ENCODE data around the gene LRRC26. TPM values are rescaled to one million over a fixed set of nuclear protein-coding genes. Genes with fewer than 3 reads are reported as not detected.

LRRC26 gene
- total RNA-seq, 2 experiments from 2014 or later: not detected

- ChIA-PET CTCF (interaction anchor here (0.5 to 5.0 kb wide), 5 partner anchors 12 to 373 kb away, joined by 3 to 21 read pairs (median 5); partner anchors contain the start of genes ANAPC2 and SSNA1), POLR2A (interaction anchor here (0.5 to 1.5 kb wide), 8 partner anchors 12 to 399 kb away, joined by 3 to 10 read pairs (median 4); partner anchors contain the start of genes ANAPC2, SSNA1 and TUBB4B)
Observed at GRCh38 chr9:137200311-137201204, 30.7 kb upstream of the LRRC26 start, which contains the start of gene TPRN. TSS of gene TPRN (minus strand) at chr9:137200741. CDS start at chr9:137200711, 30 bp downstream.

DNA sequence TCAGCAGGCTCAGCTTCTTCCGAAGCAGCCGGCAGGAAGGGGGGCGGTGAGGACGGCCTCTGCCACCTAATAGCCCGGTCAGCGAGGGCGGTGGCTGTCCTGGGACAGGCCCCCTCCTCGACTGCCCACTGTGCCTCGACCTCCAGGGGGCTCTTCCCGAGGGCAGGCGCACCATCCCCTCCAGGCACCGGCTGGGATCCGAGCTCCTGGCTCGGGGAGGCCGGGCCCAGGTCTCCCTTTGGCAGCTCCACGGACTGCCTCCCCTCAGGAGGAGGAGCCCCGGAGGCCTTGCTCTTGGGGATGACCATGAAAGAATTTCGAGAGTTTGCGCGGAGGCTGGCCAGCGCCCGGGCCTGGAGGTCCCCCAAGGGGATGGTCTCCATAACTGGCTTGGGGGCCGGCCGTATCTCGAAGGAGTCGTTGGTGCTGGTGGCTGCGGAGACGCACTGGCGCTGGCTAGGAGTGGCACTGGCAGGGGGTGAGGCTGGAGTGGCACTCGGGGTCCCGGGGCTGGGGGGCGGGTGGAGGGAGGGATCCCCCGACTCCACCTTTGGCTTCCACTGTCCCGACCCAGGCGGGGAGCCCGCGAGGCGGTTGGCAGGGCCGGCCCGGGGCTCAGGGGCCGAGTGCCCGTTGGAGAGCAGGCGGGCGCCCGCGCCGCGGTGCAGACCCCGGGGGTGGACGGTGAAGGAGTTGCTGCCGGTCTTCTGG, 29.7 kb upstream of the LRRC26 start:
- CTCF ChIA-PET: interaction anchor here (0.6 to 1.6 kb wide), 2 partner anchors 37 to 150 kb away, joined by 3 to 6 read pairs; no protein-coding TSS in a partner anchor
- POLR2A ChIA-PET: interaction anchor here (1.8 kb wide), 1 partner anchor 11 kb away, joined by 4 read pairs; the partner anchor contains the start of genes ANAPC2 and SSNA1

GRCh38 chr9:137198902-137199283, 29.0 kb upstream of the LRRC26 start:
- ChIA-PET POLR2A (interaction anchor here (1.8 kb wide), 1 partner anchor 10 kb away, joined by 4 read pairs; the partner anchor contains the start of genes ANAPC2 and SSNA1), CTCF (interaction anchor here (0.6 to 1.6 kb wide), 3 partner anchors 10 to 150 kb away, joined by 3 to 6 read pairs (median 5); partner anchors contain the start of genes ANAPC2 and SSNA1)

DNA sequence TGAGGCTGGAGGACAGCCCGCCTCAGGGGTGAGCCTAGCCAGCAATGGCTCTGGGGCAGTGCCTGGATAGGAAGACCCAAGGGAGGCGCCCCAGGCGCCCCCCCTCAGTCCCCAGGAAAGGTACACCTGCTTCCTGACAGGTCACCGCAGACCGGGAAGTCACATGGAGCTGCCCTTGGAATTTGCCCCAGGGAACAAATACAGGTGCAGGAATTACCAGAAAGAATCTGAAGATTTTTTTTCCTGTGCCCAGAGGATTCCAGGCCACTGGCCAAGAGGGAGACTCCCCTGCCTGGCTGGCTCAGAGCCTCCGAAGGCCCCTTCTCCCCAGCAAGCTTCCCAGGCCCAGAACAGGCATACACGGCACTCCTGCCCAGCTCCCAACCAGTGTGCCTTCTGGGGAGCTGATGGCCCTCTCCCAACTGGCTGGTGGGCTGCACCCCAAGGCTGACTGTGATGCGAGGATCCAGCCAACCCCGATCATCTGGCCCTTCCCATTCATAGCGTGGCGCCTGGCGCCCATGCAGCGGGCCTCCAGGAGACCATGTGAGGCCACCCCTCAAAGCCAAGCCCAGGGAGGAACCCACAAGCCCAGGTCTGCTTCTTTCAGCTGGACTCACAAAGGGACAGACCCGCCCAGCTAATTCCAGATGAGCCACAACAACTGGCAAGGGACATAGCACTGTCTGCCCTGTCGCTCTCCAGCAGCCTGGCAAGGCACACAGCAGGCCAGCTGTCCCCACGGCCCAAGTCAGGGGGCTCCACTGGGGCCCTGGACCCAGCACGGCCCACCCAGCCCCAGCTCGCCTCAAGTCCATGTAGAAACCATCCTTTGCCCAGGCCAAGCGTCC, 28.4 kb upstream of the LRRC26 start:
- ChIA-PET POLR2A (interaction anchor here (1.8 kb wide), 1 partner anchor 10 kb away, joined by 4 read pairs; the partner anchor contains the start of genes ANAPC2 and SSNA1), CTCF (interaction anchor here (0.8 to 1.6 kb wide), 3 partner anchors 9 to 38 kb away, joined by 3 to 6 read pairs (median 5); partner anchors contain the start of genes ANAPC2 and SSNA1)

DNA sequence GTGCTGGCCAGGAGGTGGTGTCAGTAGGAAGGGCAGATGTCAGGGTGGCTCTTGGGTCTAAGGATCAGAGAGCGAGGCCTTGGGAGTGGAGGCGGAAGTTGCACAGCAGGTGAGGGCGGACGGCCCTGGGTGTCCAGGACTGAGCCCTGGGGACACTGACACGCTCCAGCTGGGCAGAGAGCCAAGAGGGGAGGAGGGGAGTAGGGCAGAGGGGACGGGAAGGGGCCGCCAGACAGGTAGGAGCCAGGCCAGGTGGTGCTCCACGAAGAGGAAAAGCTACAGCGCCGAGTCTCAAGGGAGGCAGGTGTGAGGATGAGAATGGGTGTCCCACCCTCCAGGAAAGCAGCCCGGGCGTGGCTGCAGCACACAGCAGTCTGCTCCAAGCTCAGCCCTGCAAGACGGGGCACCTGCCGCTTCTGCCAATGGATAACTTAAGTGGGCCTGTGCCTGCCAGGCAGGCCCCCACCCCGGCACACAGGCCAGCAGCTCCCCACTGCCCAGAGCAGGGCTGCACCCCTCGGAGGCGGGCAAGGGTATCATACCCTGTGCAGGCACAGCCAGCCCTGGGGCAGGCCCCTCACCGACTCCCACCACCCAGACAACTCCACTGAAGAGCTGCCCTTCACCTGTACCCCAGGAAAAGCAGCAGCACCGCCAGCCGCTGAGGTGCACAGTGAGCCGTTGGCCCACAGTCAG, 25.8 kb upstream of the LRRC26 start:
- CTCF ChIA-PET: interaction anchor here (0.6 to 1.4 kb wide), 4 partner anchors 7 to 81 kb away, joined by 3 to 4 read pairs (median 3); partner anchors contain the start of genes ANAPC2, DPP7, NDOR1 and SSNA1
- POLR2A ChIA-PET: interaction anchor here (0.5 kb wide), 1 partner anchor 398 kb away, joined by 3 read pairs; no protein-coding TSS in a partner anchor

GRCh38 chr9:137194909-137195308, 25.1 kb upstream of the LRRC26 start:
- ChIA-PET CTCF (interaction anchor here (1.0 to 1.4 kb wide), 2 partner anchors 10 to 80 kb away, joined by 3 to 4 read pairs; partner anchors contain the start of genes DPP7, NDOR1 and TMEM203), POLR2A (no interaction called here)

- ChIA-PET POLR2A (no interaction called here), CTCF (interaction anchor here (1.2 to 1.4 kb wide), 2 partner anchors 10 to 11 kb away, joined by 3 to 4 read pairs; partner anchors contain the start of genes NDOR1 and TMEM203)
Observed at GRCh38 chr9:137194388-137194787, 24.5 kb upstream of the LRRC26 start.

DNA sequence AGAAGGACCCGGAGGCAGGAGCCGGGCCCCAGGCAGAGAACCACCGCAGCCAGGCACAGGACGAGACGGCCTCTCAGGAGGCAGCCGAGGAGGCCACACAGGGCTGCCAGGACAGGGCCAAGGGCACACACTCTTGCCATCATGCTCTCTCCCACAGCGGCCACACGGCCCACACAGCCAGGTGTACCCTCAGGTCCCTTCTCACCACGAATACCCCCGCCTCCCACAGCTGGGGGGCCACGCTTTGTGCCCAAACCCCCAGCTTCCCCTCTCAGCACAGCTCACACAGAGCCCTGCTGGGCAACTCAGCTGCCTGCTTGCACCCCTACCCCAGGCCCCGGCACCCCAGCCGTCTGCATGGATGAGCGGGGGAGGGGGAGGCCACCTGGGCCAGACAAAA, 23.9 kb upstream of the LRRC26 start:
- POLR2A ChIA-PET: no interaction called here
- CTCF ChIA-PET: interaction anchor here (1.2 kb wide), 1 partner anchor 10 kb away, joined by 3 read pairs; no protein-coding TSS in a partner anchor

DNA sequence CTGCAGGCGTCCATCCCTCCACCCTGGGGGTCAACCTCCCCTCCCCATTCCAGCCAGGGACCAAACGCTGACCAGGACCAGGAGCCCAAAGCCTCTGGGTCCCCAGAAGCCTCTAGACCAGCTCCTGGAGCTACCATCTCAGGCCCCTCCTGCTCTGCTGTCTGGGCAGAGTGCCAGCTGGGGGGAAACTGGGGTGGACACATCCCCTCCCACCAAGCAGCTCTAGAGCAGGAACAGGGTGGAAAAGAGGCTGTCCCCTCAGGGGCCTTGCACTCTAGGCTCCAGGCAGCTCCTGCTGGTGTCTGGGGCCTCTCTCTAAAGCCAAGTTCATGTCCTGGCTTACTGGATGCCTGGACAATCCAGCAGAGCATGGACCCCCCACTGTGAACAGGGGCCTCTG, 23.0 kb upstream of the LRRC26 start:
- ChIA-PET POLR2A (interaction anchor here (0.6 kb wide), 1 partner anchor 55 kb away, joined by 5 read pairs; no protein-coding TSS in a partner anchor), CTCF (interaction anchor here (1.7 kb wide), 1 partner anchor 44 kb away, joined by 4 read pairs; no protein-coding TSS in a partner anchor)

- POLR2A ChIA-PET: interaction anchor here (0.6 kb wide), 1 partner anchor 56 kb away, joined by 5 read pairs; no protein-coding TSS in a partner anchor
- CTCF ChIA-PET: interaction anchor here (0.5 to 1.7 kb wide), 2 partner anchors 44 to 67 kb away, joined by 4 to 5 read pairs; no protein-coding TSS in a partner anchor
Observed at GRCh38 chr9:137192448-137192780, 22.6 kb upstream of the LRRC26 start.

GRCh38 chr9:137191691-137192447, 22.0 kb upstream of the LRRC26 start:
- POLR2A ChIA-PET: interaction anchor here (0.6 kb wide), 1 partner anchor 63 kb away, joined by 3 read pairs; no protein-coding TSS in a partner anchor
- CTCF ChIA-PET: interaction anchor here (0.5 to 1.7 kb wide), 2 partner anchors 45 to 66 kb away, joined by 4 to 5 read pairs; no protein-coding TSS in a partner anchor

GRCh38 chr9:137191245-137191644, 21.4 kb upstream of the LRRC26 start:
- ChIA-PET POLR2A (interaction anchor here (0.6 kb wide), 1 partner anchor 63 kb away, joined by 3 read pairs; no protein-coding TSS in a partner anchor), CTCF (no interaction called here)

DNA sequence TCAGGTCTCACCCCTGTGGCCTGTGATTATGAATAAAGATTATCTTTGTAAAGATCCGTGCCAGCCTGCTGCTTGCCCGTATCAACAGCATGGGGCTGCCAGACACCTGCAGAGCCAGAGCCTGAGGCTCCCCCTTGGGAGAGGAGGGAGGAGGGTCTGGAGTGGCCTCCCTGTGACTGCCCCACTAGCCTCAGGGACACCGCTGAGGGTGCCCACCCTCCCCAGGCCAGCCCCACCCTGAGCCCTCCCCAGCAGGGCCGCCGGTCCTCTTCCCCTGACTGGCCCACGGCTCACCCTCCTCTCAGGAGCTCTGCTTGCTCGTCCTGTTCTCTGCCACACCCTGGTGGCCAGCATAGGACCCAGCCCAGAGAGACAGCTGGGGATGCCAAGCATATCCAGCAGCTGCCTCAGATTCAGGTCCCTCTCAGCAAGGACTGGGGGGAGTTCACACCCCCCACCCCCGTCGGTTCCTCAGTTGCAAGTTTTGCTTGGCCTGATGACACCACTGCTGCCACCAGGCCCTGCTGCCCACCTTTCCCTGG, 20.5 kb upstream of the LRRC26 start:
- CTCF ChIA-PET: interaction anchor here (0.5 to 3.1 kb wide), 4 partner anchors 12 to 326 kb away, joined by 3 to 21 read pairs (median 4); partner anchors contain the start of genes GRIN1 and TPRN
- POLR2A ChIA-PET: interaction anchor here (0.5 to 3.4 kb wide), 4 partner anchors 46 to 60 kb away, joined by 3 to 19 read pairs (median 4); partner anchors contain the start of gene TUBB4B

DNA sequence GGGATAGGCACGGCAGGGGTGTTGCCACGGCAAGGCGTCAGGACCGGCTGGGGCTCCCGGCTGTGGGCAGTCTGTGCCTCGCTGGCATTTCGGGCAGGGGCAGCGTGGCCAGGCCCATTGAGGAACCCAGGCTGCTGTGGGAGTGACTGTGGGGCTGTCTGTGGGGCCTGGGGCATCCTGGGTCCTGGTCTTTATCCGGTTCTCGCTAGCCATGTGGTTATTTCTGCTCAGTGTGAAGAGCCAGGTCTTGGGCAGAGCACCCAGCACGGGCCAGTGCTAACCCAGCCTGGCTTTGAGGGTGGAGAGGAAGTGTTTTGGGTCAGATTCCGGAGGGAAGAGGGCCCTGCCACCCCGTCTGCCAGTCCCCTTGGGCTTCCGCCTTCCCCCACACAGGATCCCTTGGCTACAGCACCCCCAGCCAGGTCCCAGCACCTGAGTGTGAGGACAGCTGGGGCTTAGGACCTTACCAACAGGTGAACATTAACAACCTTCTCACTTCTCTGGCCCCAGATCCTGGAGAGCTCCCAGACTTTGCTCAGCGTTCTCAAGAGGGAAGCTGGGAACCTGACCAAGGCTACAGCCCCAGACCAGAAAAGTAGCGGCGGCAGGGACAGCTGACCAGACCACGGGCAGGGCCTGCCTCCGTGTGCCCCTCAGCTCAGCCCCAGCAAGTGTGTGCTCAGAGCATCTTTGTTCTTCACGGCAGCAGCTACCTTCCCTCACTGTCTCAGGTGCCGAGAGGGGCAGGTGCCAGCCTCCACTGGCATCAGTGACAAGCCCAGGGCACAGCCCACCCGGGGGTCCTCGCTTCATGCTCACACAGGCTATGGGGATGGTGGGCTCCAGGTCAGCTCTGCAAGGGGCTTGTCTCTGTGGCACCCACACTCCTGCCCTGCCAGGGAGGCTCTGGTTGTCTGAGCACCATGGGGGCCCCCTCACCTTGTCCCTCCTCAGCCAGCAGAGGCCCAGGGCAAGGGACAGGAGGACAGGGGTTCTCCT, 19.7 kb upstream of the LRRC26 start:
- ChIA-PET CTCF (interaction anchor here (0.8 to 3.2 kb wide), 13 partner anchors 9 to 155 kb away, joined by 3 to 21 read pairs (median 4); partner anchors contain the start of genes GRIN1, RNF224, SLC34A3 and TPRN), POLR2A (interaction anchor here (0.8 to 3.4 kb wide), 10 partner anchors 11 to 382 kb away, joined by 3 to 19 read pairs (median 4); partner anchors contain the start of genes TPRN and TUBB4B)
